ENCODE measurements around the gene TGFB1I1. TPM values are rescaled to one million over a fixed set of nuclear protein-coding genes. Genes with fewer than 3 reads are reported as not detected.

TGFB1I1 gene
- total and polyA plus RNA-seq, 2 of the 4 experiments (the other 2 are of a cell fraction): 24.9 to 128 TPM

- ATAC-seq (ENCODE audit: low read depth): no peak
- Histone ChIP-seq H2BK15ac (ENCODE audit: low read depth, low read length) (no peak overlapping the region), H2BK20ac (ENCODE audit: low read depth, low read length) (no peak overlapping the region), H3K14ac (replicated peaks; ENCODE audit: low read depth, low read length) (no peak overlapping the region), H3K4me2 (ENCODE audit: low read depth, low read length) (no peak overlapping the region), H4K20me1 (ENCODE audit: insufficient read depth, low read length) (no peaks in the 10 kb centered on the region), H3K4ac (ENCODE audit: low read depth, low read length) (no peak overlapping the region), H2AFZ (replicated peaks; ENCODE audit: low read length, poor library complexity) (no peak overlapping the region), H3K23ac (ENCODE audit: low read depth, low read length) (no peak overlapping the region), H3K4me3 (ENCODE audit: insufficient read depth, low read depth, low read length) (no peak overlapping the region), H3K18ac (ENCODE audit: low read depth, low read length) (no peak overlapping the region), H3K79me1 (ENCODE audit: low read depth in 1 of 2, low read length in 2 of 2) (no peaks in the 10 kb centered on the region), H3K27ac (ENCODE audit: insufficient read depth, low read length) (no peak overlapping the region), H3K9me1 (ENCODE audit: insufficient read depth, low read length) (no peaks in the 10 kb centered on the region), H2BK5ac (ENCODE audit: low read depth, low read length, poor library complexity, severe bottlenecking) (no peak overlapping the region), H4K5ac (ENCODE audit: low read depth, low read length) (no peak overlapping the region), H4K91ac (ENCODE audit: insufficient read depth, low read depth, low read length) (no peak overlapping the region), H3K27me3 (ENCODE audit: control insufficient read depth, insufficient read depth, low read length) (peaks cover 23% of the 10 kb centered on the region), H4K8ac (ENCODE audit: low read depth in 2 of 2, low read length in 2 of 2) (no peak overlapping the region), H2AK9ac (replicated peaks; ENCODE audit: low read depth, low read length, poor library complexity) (no peak overlapping the region), H2AK5ac (ENCODE audit: low read depth, low read length) (no peak overlapping the region), H3K56ac (ENCODE audit: extremely low read depth, insufficient read depth, low read length) (no peak overlapping the region), H3K9me3 (ENCODE audit: control insufficient read depth, insufficient read depth, low read length) (no peaks in the 10 kb centered on the region; the same call in none of the 2 replicates), H3K36me3 (ENCODE audit: control insufficient read depth, insufficient read depth, low read length) (no peaks in the 10 kb centered on the region), H2BK120ac (ENCODE audit: low read depth, low read length) (no peak overlapping the region), H3K9ac (ENCODE audit: low read depth, low read length) (no peak overlapping the region), H3K4me1 (ENCODE audit: control insufficient read depth, insufficient read depth, low read length) (no peaks in the 10 kb centered on the region)
- BruUV-seq (replicated peaks): no TSS peak
- CTCF ChIA-PET: no interaction called here
- in situ Hi-C loops (cut with MboI; ENCODE audit: low sequenced_read_pairs) (no loop called here), dilution Hi-C loops (cut with HindIII; ENCODE audit: low sequenced_read_pairs, unreplicated experiment) (no loop called here), intact Hi-C loops (cut with micrococcal nuclease) (no loop called here)
- DNase-seq: no peak
- no CpG with 5 or more reads among the region's 12 CpGs for WGBS, 2 experiments (ENCODE audit: extremely low coverage in 2 of 2, insufficient read length in 1 of 2)
- TF ChIP-seq CHD1 (IDR thresholded peaks at IDR 0.05; ENCODE audit: low read depth, low read length) (no peak), ELK1 (IDR thresholded peaks at IDR 0.05; ENCODE audit: borderline replicate concordance, low read depth, low read length) (no peak), RAD21 (IDR thresholded peaks at IDR 0.05; ENCODE audit: low read length) (no peak), RFX5 (IDR thresholded peaks at IDR 0.05; ENCODE audit: low read depth, low read length) (no peak), USF2 (IDR thresholded peaks at IDR 0.05; ENCODE audit: low read depth, low read length) (no peak), BHLHE40 (IDR thresholded peaks at IDR 0.05; ENCODE audit: low read depth, low read length) (no peak), SMC3 (IDR thresholded peaks at IDR 0.05; ENCODE audit: low read depth, low read length) (no peak)
- POLR2A ChIA-PET (ENCODE audit: unreplicated experiment): no interaction called here
Measured at GRCh38 chr16:31423801-31424200, 48.2 kb upstream of the TGFB1I1 start.
